HepG2 (cell line): ENCODE data around the gene JAG1. TPM values are rescaled to one million over a fixed set of nuclear protein-coding genes. Genes with fewer than 3 reads are reported as not detected.

Experiments used
- ATAC-seq: fragments of 200-7000 bp; cut with Tn5 transposase; 3 replicates; pipeline ENCODE4 v1.9.1; 2020; ENCODE audit warnings: mild to moderate bottlenecking, moderate library complexity
- BruUV-seq: library from RNA; stranded (reverse); fragments of 400-500 nt; replicated peaks from 2 replicates; lab custom pipeline; 2021; lab: Mats Ljungman, UMichigan
- CTCF ChIA-PET: fragments of 300-600 bp; formaldehyde crosslinking; extraction: SDS; loops from one replicate; lab custom pipeline; 2021; ENCODE audit warnings: low total read pairs, inconsistent platforms, low intra/inter-chr PET ratio; lab: Yijun Ruan, JAX
- POLR2A ChIA-PET: fragments of 350-600 bp; sonication (Branson Sonifier 250); formaldehyde crosslinking; loops from one replicate; lab custom pipeline; 2020; ENCODE audit warnings: antibody characterized with exemption, inconsistent platforms; lab: Yijun Ruan, JAX
- DNase-seq: peaks from one replicate; pipeline ENCODE4 v3.0.0-alpha.2; 2015; ENCODE audit warnings: low spot score
- FAIRE-seq: peaks from 3 replicates; lab custom pipeline; 2011; peaks lifted over from hg19 to GRCh38; lab: Jason Lieb, UNC
- H2AFZ ChIP-seq: one replicate; pipeline ENCODE4 v1.6.1; 2011; ENCODE audit warnings: low read length, inconsistent platforms
- H3K27ac ChIP-seq: fragments of 300-600 bp; 3 replicates; pipeline ENCODE4 v1.8.0; 2011; ENCODE audit warnings: mixed run types, mild to moderate bottlenecking, mixed read lengths, low read length, inconsistent platforms; ENCODE audit not compliant: insufficient read depth; ENCODE audit errors: extremely low read length
- H3K27me3 ChIP-seq, 2 experiments: fragments of 200-600 bp in 1 of 2; 2 replicates in 1 of 2; 3 replicates in 1 of 2; pipeline versions ENCODE4 v1.6.0 to v1.8.0; 2011; ENCODE audit warnings: low read length in 2 of 2, mild to moderate bottlenecking in 2 of 2, moderate library complexity in 2 of 2, inconsistent platforms in 1 of 2; ENCODE audit not compliant: insufficient read depth in 2 of 2, control insufficient read depth in 1 of 2
- H3K36me3 ChIP-seq, 2 experiments: fragments of 200-600 bp in 1 of 2; replicated peaks in 1 of 2; 2 replicates in 1 of 2; 3 replicates in 1 of 2; pipeline versions ENCODE4 v1.5.1 to v1.8.0; 2011; ENCODE audit warnings: low read length in 2 of 2, inconsistent platforms in 1 of 2; ENCODE audit not compliant: insufficient read depth in 2 of 2, control insufficient read depth in 1 of 2
- H3K4me1 ChIP-seq: 2 replicates; pipeline ENCODE4 v1.5.1; 2012; ENCODE audit warnings: low read length, inconsistent platforms; ENCODE audit not compliant: insufficient read depth
- H3K4me2 ChIP-seq: 2 replicates; pipeline ENCODE4 v1.6.0; 2011; ENCODE audit warnings: low read depth, low read length, inconsistent platforms
- H3K4me3 ChIP-seq, 3 experiments: fragments of 200-600 bp in 1 of 3; sonication (generic), shearing (Covaris generic) in 1 of 3; replicated peaks in 1 of 3; 2 replicates each; pipeline ENCODE4 v1.5.1; 2011 to 2016; ENCODE audit warnings: low read length in 3 of 3, inconsistent platforms in 2 of 3, low read depth in 2 of 3, mild to moderate bottlenecking in 2 of 3, control low read depth in 1 of 3, mixed read lengths in 1 of 3; ENCODE audit not compliant: insufficient read depth in 1 of 3
- H3K79me2 ChIP-seq: one replicate; pipeline ENCODE4 v1.6.1; 2011; ENCODE audit warnings: low read length, inconsistent platforms; ENCODE audit not compliant: insufficient read depth
- H3K9ac ChIP-seq: 2 replicates; pipeline ENCODE4 v1.6.0; 2011; ENCODE audit warnings: mild to moderate bottlenecking, low read depth, low read length, inconsistent platforms; ENCODE audit not compliant: insufficient read depth
- H3K9me3 ChIP-seq: 2 replicates; pipeline ENCODE4 v1.5.1; 2012; ENCODE audit warnings: mild to moderate bottlenecking, low read length
- H4K20me1 ChIP-seq: 2 replicates; pipeline ENCODE4 v1.6.0; 2011; ENCODE audit warnings: inconsistent platforms, mild to moderate bottlenecking, low read length, moderate library complexity; ENCODE audit not compliant: insufficient read depth
- AGO2 ChIP-seq: fragments of 200-400 bp; formaldehyde crosslinking; optimal IDR thresholded peaks from 2 replicates; pipeline ENCODE3; 2017; ENCODE audit warnings: mild to moderate bottlenecking, low read depth, low read length, moderate library complexity
- CREB1 ChIP-seq, 2 experiments: fragments of 450-650 bp in 1 of 2; IDR thresholded peaks; 2 replicates each; pipeline ENCODE4 v1.6.1; 2016 to 2017; ENCODE audit warnings: control low read depth in 1 of 2, mild to moderate bottlenecking in 1 of 2, missing compliant biosample characterization in 1 of 2, missing genetic modification characterization in 1 of 2
- ETV5 ChIP-seq: IDR thresholded peaks from 2 replicates; pipeline ENCODE4 v1.6.1; 2018; ENCODE audit warnings: missing biosample characterization, missing genetic modification reagents, inconsistent platforms, borderline replicate concordance
- GABPB1 ChIP-seq: IDR thresholded peaks from 2 replicates; pipeline ENCODE4 v1.6.1; 2016; ENCODE audit warnings: mild to moderate bottlenecking, missing genetic modification reagents, moderate library complexity, missing compliant biosample characterization
- HOXA3 ChIP-seq: sonication (generic); formaldehyde crosslinking; IDR thresholded peaks from 2 replicates; pipeline ENCODE4 v1.5.0; 2020; ENCODE audit warnings: missing genetic modification reagents
- MED1 ChIP-seq: sonication (generic); formaldehyde crosslinking; IDR thresholded peaks from 2 replicates; pipeline ENCODE4 v1.4.0; 2020; ENCODE audit warnings: missing genetic modification reagents
- RFXANK ChIP-seq: IDR thresholded peaks from 2 replicates; pipeline ENCODE4 v1.6.1; 2016
- ZC3H13 ChIP-seq: sonication (generic); formaldehyde crosslinking; IDR thresholded peaks from 2 replicates; pipeline ENCODE4 v1.8.1; 2023; ENCODE audit warnings: mild to moderate bottlenecking, missing genetic modification reagents, moderate library complexity
- ZKSCAN5 ChIP-seq: sonication (generic); formaldehyde crosslinking; IDR thresholded peaks from 2 replicates; pipeline ENCODE4 v1.5.1; 2020; ENCODE audit warnings: mild to moderate bottlenecking, missing genetic modification reagents
- ZMAT3 ChIP-seq: sonication (generic); formaldehyde crosslinking; conservative IDR thresholded peaks from 2 replicates; pipeline ENCODE4 v1.7.0; 2021; ENCODE audit warnings: missing genetic modification reagents
- WGBS: methylation state at CpG from one replicate; pipeline ENCODE4 v1.1.6; 2017; ENCODE audit warnings: low lambda C conversion rate; 5-methylcytosine and 5-hydroxymethylcytosine counted together
- in situ Hi-C: cut with HindIII; loops from 2 replicates; pipeline ENCODE4 v1.10.0; 2017; ENCODE audit warnings: low pct_unique_long_range_greater_than_20kb; ENCODE audit not compliant: extremely low pct_ligation_motif_present
- intact Hi-C: fragments of 100-400 bp; cut with micrococcal nuclease; formaldehyde crosslinking; loops from one replicate; pipeline ENCODE4 v1.10.0; 2022; ENCODE audit not compliant: unreplicated experiment
- polyA plus RNA-seq, 8 experiments: library from polyadenylated mRNA; depleted of rRNA in 3 of 8; stranded (reverse) in 7 of 8; unstranded in 1 of 8; fragments of >200 nt; fragmentation: Illumina TruSeq in 4 of 8; extraction: Trizol in 4 of 8; gene quantifications; 2 replicates each; pipeline versions ENCODE4 v1.2.1 to v1.2.3, GENCODE V29; 2011 to 2016; ENCODE audit warnings: low read depth in 4 of 8, missing spikeins in 1 of 8, mixed read lengths in 1 of 8; ENCODE audit not compliant: insufficient read depth in 1 of 8
- total RNA-seq, 5 experiments: library from RNA; depleted of rRNA; stranded (reverse); fragments of >200 nt; fragmentation: Illumina TruSeq; extraction: Trizol; gene quantifications; 2 replicates each; pipeline ENCODE4 v1.2.3, GENCODE V29; 2016; ENCODE audit warnings: low read depth in 1 of 5
- TF ChIP-seq, protein P1 (sequence below): sonication (generic); formaldehyde crosslinking; IDR thresholded peaks from 2 replicates; pipeline ENCODE4 v1.4.0; 2020; ENCODE audit warnings: missing genetic modification reagents
- TF ChIP-seq, protein P2 (sequence below): sonication (generic); formaldehyde crosslinking; IDR thresholded peaks from 2 replicates; pipeline ENCODE4 v1.5.1; 2020; ENCODE audit warnings: missing genetic modification reagents, mild to moderate bottlenecking, borderline replicate concordance
- TF ChIP-seq, protein P3 (sequence below): sonication (generic); formaldehyde crosslinking; IDR thresholded peaks from 2 replicates; pipeline ENCODE4 v1.5.1; 2020; ENCODE audit warnings: mild to moderate bottlenecking, missing genetic modification reagents, moderate library complexity

The JAG1 gene
- total and polyA plus RNA-seq, 2 of the 13 experiments (the other 11 are each of a cell fraction or from before 2014, with no cell fraction given) = 47.1 to 56.3 TPM

DNA sequence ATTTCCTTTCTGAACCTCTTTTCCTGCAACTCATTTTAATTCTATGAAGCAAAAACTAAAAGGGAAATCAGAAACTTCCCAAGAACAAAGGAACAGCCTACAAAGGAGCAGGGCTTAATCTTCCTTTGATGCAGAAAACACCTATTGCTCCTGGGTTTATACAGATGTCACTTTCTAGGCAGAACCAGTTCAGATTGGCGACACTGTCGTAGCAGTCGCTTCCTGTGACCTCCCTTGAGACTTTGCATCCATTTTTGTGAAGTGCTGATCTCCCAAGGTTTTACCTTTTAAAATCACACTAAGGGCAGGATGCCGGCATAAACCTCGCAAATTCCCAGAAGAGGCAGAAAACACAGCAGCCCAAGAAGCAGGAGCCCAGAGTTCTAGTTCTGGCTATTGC, 40.1 kb downstream of the JAG1 start:
- CTCF ChIA-PET = interaction anchor here (1.9 kb wide), 1 partner anchor 81 kb away, joined by 6 read pairs; no protein-coding TSS in a partner anchor
- POLR2A ChIA-PET = no interaction called here
- BruUV-seq = no TSS peak
- DNase-seq = no peak
- H3K27me3 ChIP-seq = no peaks in the 10 kb centered on the region
- in situ Hi-C loops = no loop called here
- TF ChIP-seq ETV5 (CRISPR knock-in tag) (no peak), CREB1 (IDR thresholded peaks at IDR 0.05) (no peak), CREB1 (CRISPR knock-in tag; IDR thresholded peaks at IDR 0.05) (no peak), ZKSCAN5 (CRISPR knock-in tag) (no peak), AGO2 (no peak), HOXA3 (CRISPR knock-in tag) (no peak), RFXANK (CRISPR knock-in tag) (no peak), GABPB1 (CRISPR knock-in tag) (no peak), ZC3H13 (no peak), MED1 (CRISPR knock-in tag) (no peak), ZMAT3 (CRISPR knock-in tag) (no peak)
- TF ChIP-seq, protein P1, sequence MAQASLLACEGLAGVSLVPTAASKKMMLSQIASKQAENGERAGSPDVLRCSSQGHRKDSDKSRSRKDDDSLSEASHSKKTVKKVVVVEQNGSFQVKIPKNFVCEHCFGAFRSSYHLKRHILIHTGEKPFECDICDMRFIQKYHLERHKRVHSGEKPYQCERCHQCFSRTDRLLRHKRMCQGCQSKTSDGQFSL (CRISPR knock-in tag) = no peak
- TF ChIP-seq, protein P2, sequence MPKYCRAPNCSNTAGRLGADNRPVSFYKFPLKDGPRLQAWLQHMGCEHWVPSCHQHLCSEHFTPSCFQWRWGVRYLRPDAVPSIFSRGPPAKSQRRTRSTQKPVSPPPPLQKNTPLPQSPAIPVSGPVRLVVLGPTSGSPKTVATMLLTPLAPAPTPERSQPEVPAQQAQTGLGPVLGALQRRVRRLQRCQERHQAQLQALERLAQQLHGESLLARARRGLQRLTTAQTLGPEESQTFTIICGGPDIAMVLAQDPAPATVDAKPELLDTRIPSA (CRISPR knock-in tag) = no peak
- TF ChIP-seq, protein P3, sequence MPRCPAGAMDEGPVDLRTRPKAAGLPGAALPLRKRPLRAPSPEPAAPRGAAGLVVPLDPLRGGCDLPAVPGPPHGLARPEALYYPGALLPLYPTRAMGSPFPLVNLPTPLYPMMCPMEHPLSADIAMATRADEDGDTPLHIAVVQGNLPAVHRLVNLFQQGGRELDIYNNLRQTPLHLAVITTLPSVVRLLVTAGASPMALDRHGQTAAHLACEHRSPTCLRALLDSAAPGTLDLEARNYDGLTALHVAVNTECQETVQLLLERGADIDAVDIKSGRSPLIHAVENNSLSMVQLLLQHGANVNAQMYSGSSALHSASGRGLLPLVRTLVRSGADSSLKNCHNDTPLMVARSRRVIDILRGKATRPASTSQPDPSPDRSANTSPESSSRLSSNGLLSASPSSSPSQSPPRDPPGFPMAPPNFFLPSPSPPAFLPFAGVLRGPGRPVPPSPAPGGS (CRISPR knock-in tag) = no peak
- H3K79me2 ChIP-seq = no peaks in the 10 kb centered on the region
- 96% methylated on average over 5 of the region's 5 CpGs for WGBS
- H3K9me3 ChIP-seq = no peaks in the 10 kb centered on the region
- H3K4me2 ChIP-seq = no peak overlapping the region
- H3K4me3 ChIP-seq = no peak overlapping the region
- H2AFZ ChIP-seq = no peak overlapping the region
- no peaks in the 10 kb centered on the region for H3K4me1 ChIP-seq
- H3K27ac ChIP-seq = no peak overlapping the region
- no peaks in the 10 kb centered on the region for H4K20me1 ChIP-seq
- no peak for FAIRE-seq
- intact Hi-C loops = loop anchor here (10.0 kb wide), 1 partner anchor 199 kb away; the partner anchor contains the start of genes MKKS and SLX4IP
- H3K36me3 ChIP-seq = peaks cover 3 to 7% of the 10 kb centered on the region in 2 experiments; a peak in 4 of 5 replicates
- no peak for ATAC-seq
- H3K9ac ChIP-seq = no peak overlapping the region
